HepG2 (cell line): Measurements from ENCODE around the gene DCAKD. TPM values are rescaled to one million over a fixed set of nuclear protein-coding genes. Genes with fewer than 3 reads are reported as not detected.

Experiments
- ARNTL ChIP-seq: sonication (generic); formaldehyde crosslinking; IDR thresholded peaks from 2 replicates; pipeline ENCODE4 v1.4.0; 2020; ENCODE audit warnings: mild to moderate bottlenecking, missing genetic modification reagents
- ATF1 ChIP-seq: IDR thresholded peaks from 2 replicates; pipeline ENCODE4 v1.6.1; 2016; ENCODE audit warnings: mild to moderate bottlenecking, control low read depth
- CBX5 ChIP-seq: sonication (generic); formaldehyde crosslinking; IDR thresholded peaks from 2 replicates; pipeline ENCODE4 v1.4.0; 2020; ENCODE audit warnings: missing genetic modification reagents, borderline replicate concordance
- HNRNPL ChIP-seq: fragments of 200-400 bp; formaldehyde crosslinking; IDR thresholded peaks from 2 replicates; pipeline ENCODE4 v1.6.1; 2017; ENCODE audit warnings: mild to moderate bottlenecking, low read depth, low read length
- IKZF4 ChIP-seq: sonication (generic); formaldehyde crosslinking; IDR thresholded peaks from 2 replicates; pipeline ENCODE4 v1.5.1; 2020; ENCODE audit warnings: borderline replicate concordance, mild to moderate bottlenecking, low read depth, missing genetic modification reagents; ENCODE audit errors: not compliant biosample characterization
- JUN ChIP-seq: sonication (generic); formaldehyde crosslinking; IDR thresholded peaks from 2 replicates; pipeline ENCODE4 v1.4.0; 2020; ENCODE audit warnings: mild to moderate bottlenecking, missing genetic modification reagents
- MYPOP ChIP-seq: sonication (generic); formaldehyde crosslinking; IDR thresholded peaks from 2 replicates; pipeline ENCODE4 v1.8.1; 2023; ENCODE audit warnings: mild to moderate bottlenecking, moderate library complexity, missing genetic modification reagents
- NFIC ChIP-seq: IDR thresholded peaks from 2 replicates; pipeline ENCODE4 v1.6.1; 2012; ENCODE audit warnings: mild to moderate bottlenecking, low read length, inconsistent platforms
- RARG ChIP-seq: sonication (generic); formaldehyde crosslinking; IDR thresholded peaks from 2 replicates; pipeline ENCODE4 v1.4.0; 2020; ENCODE audit warnings: low read depth, mild to moderate bottlenecking, missing genetic modification reagents
- SOX13 ChIP-seq, 3 experiments: fragments of 450-650 bp in 1 of 3; sonication (generic) in 1 of 3; formaldehyde crosslinking in 1 of 3; IDR thresholded peaks in 2 of 3; conservative IDR thresholded peaks in 1 of 3; 2 replicates each; pipeline versions ENCODE4 v1.5.0 to v1.6.1; 2016 to 2020; ENCODE audit warnings: antibody characterized with exemption in 1 of 3, mild to moderate bottlenecking in 1 of 3, missing compliant biosample characterization in 1 of 3, missing genetic modification reagents in 1 of 3, moderate library complexity in 1 of 3
- TFDP2 ChIP-seq: sonication (generic); formaldehyde crosslinking; IDR thresholded peaks from 2 replicates; pipeline ENCODE4 v1.4.0; 2020; ENCODE audit warnings: missing genetic modification reagents
- ZBTB37 ChIP-seq: sonication (generic); formaldehyde crosslinking; IDR thresholded peaks from 2 replicates; pipeline ENCODE4 v1.4.0; 2020; ENCODE audit warnings: mild to moderate bottlenecking, missing genetic modification reagents
- ZBTB4 ChIP-seq: sonication (generic); formaldehyde crosslinking; IDR thresholded peaks from 2 replicates; pipeline ENCODE4 v1.4.0; 2020; ENCODE audit warnings: missing genetic modification reagents, mild to moderate bottlenecking, borderline replicate concordance
- ZC3H4 ChIP-seq: sonication (generic); formaldehyde crosslinking; IDR thresholded peaks from 2 replicates; pipeline ENCODE4 v1.4.0; 2020; ENCODE audit warnings: missing genetic modification reagents, borderline replicate concordance
- ZFP62 ChIP-seq: sonication (generic); formaldehyde crosslinking; IDR thresholded peaks from 2 replicates; pipeline ENCODE4 v1.4.0; 2020; ENCODE audit warnings: missing genetic modification reagents
- ZNF281 ChIP-seq: sonication (generic); formaldehyde crosslinking; IDR thresholded peaks from 2 replicates; pipeline ENCODE4 v1.4.0; 2020; ENCODE audit warnings: missing genetic modification reagents, borderline replicate concordance
- ZNF557 ChIP-seq: sonication (generic); formaldehyde crosslinking; IDR thresholded peaks from 2 replicates; pipeline ENCODE4 v1.4.0; 2020; ENCODE audit warnings: missing genetic modification reagents
- ZNF879 ChIP-seq: sonication (generic); formaldehyde crosslinking; IDR thresholded peaks from 2 replicates; pipeline ENCODE4 v1.8.1; 2023; ENCODE audit warnings: missing genetic modification reagents
- polyA plus RNA-seq, 8 experiments: library from polyadenylated mRNA; depleted of rRNA in 3 of 8; stranded (reverse) in 7 of 8; unstranded in 1 of 8; fragments of >200 nt; fragmentation: Illumina TruSeq in 4 of 8; extraction: Trizol in 4 of 8; gene quantifications; 2 replicates each; pipeline versions ENCODE4 v1.2.1 to v1.2.3, GENCODE V29; 2011 to 2016; ENCODE audit warnings: low read depth in 4 of 8, missing spikeins in 1 of 8, mixed read lengths in 1 of 8; ENCODE audit not compliant: insufficient read depth in 1 of 8
- total RNA-seq, 5 experiments: library from RNA; depleted of rRNA; stranded (reverse); fragments of >200 nt; fragmentation: Illumina TruSeq; extraction: Trizol; gene quantifications; 2 replicates each; pipeline ENCODE4 v1.2.3, GENCODE V29; 2016; ENCODE audit warnings: low read depth in 1 of 5

Gene DCAKD
- total and polyA plus RNA-seq, 2 of the 13 experiments (the other 11 are each of a cell fraction or from before 2014, with no cell fraction given) = 25.9 to 29.2 TPM

GRCh38 chr17:45051060-45051719 is at the start of gene DCAKD (continued):
- TF ChIP-seq IKZF4 = peak; percentile 79
- no peak for TF ChIP-seq RARG (CRISPR knock-in tag)
- no peak for TF ChIP-seq HNRNPL
- no peak for TF ChIP-seq ZFP62 (CRISPR knock-in tag)
- TF ChIP-seq CBX5 (CRISPR knock-in tag) = no peak
- peak; percentile 95 for TF ChIP-seq TFDP2 (CRISPR knock-in tag)
- no peak for TF ChIP-seq SOX13 (IDR thresholded peaks at IDR 0.05)
- no peak; a peak in 1 of 4 replicates for TF ChIP-seq SOX13 (CRISPR knock-in tag; conservative IDR thresholded peaks at IDR 0.05 in 1 of 2, IDR thresholded peaks at IDR 0.05 in 1 of 2)
- no peak for TF ChIP-seq ZNF879
- no peak for TF ChIP-seq ZBTB4 (CRISPR knock-in tag)
- TF ChIP-seq MYPOP = no peak
- no peak for TF ChIP-seq ZC3H4 (CRISPR knock-in tag)
- no peak for TF ChIP-seq NFIC
- no peak for TF ChIP-seq JUN (CRISPR knock-in tag)
- no peak for TF ChIP-seq ZNF557
- no peak for TF ChIP-seq ZBTB37 (CRISPR knock-in tag)
- TF ChIP-seq ARNTL = 0 out of 2 replicates have a peak, but pooled peaks have one; percentile 29
- TF ChIP-seq ZNF281 (CRISPR knock-in tag) = no peak
- TF ChIP-seq ATF1 (CRISPR knock-in tag) = no peak
